ENCODE results near the gene CX3CR1.
"Not testable (repeated sequence)": the region's sequence is repeated elsewhere in the genome, so short reads cannot be mapped to it uniquely, and the experiment has no call there.

The CX3CR1 gene

DNA sequence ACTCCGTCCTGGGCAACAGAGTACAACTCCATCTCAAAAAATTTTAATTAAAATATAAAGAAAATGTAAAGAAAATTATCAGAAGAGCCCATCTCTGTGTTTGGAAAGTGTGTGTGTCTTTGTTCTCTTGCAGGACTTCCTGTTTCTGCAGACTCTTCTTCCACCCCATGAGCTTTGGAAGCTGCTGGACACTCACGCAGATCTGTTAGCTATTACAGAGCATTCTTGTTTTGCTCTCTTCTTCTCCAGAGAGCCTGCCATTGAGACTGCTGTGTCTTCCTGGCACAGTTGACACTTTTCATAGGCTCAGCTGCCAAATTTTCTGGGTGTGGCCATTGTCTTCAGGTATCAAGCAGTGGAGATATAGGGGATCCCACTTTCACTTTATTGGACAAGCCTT lies 43.7 kb upstream of the CX3CR1 start (continued):
- TF ChIP-seq, protein P1, sequence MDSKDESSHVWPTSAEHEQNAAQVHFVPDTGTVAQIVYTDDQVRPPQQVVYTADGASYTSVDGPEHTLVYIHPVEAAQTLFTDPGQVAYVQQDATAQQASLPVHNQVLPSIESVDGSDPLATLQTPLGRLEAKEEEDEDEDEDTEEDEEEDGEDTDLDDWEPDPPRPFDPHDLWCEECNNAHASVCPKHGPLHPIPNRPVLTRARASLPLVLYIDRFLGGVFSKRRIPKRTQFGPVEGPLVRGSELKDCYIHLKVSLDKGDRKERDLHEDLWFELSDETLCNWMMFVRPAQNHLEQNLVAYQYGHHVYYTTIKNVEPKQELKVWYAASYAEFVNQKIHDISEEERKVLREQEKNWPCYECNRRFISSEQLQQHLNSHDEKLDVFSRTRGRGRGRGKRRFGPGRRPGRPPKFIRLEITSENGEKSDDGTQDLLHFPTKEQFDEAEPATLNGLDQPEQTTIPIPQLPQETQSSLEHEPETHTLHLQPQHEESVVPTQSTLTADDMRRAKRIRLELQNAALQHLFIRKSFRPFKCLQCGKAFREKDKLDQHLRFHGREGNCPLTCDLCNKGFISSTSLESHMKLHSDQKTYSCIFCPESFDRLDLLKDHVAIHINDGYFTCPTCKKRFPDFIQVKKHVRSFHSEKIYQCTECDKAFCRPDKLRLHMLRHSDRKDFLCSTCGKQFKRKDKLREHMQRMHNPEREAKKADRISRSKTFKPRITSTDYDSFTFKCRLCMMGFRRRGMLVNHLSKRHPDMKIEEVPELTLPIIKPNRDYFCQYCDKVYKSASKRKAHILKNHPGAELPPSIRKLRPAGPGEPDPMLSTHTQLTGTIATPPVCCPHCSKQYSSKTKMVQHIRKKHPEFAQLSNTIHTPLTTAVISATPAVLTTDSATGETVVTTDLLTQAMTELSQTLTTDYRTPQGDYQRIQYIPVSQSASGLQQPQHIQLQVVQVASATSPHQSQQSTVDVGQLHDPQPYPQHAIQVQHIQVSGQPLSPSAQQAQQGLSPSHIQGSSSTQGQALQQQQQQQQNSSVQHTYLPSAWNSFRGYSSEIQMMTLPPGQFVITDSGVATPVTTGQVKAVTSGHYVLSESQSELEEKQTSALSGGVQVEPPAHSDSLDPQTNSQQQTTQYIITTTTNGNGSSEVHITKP (tag by site-specific recombination; IDR thresholded peaks at IDR 0.05), result no peak
- TF ChIP-seq ZNF561 (tag by site-specific recombination; IDR thresholded peaks at IDR 0.05; ENCODE audit: borderline replicate concordance), result no peak
- TF ChIP-seq KLF8 (tag by site-specific recombination; IDR thresholded peaks at IDR 0.05), result no peak
- no peak for TF ChIP-seq ZNF221 (tag by site-specific recombination; IDR thresholded peaks at IDR 0.05; ENCODE audit: borderline replicate concordance)

DNA sequence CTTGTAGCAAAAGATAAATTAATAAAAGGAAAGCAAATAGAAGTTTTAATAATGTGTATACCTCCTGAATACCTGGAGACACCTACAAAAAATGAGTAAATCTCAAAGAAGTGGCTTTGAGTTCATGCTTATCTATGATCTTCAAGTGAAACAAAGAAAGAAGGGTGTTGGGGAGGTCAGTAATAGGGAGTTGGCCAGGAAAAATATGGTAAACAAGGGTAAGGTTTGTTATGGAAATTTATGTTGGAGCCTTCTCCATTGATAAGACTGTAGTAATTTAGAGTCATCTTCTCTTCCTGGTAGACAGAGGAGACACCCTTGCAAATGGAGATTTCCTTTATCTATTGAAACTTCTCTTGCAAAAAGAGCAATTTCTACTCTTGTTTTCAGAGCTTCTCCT lies 43.1 kb upstream of the CX3CR1 start:
- no peak overlapping the region for H3K27ac ChIP-seq (ENCODE audit: extremely low read depth, low read depth, low read length)
- H3K4me1 ChIP-seq (ENCODE audit: control insufficient read depth, insufficient read depth, low read length), result no peaks in the 10 kb centered on the region
- H3K4me3 ChIP-seq (ENCODE audit: low read depth, low read length), result no peak overlapping the region
- ChIA-PET POLR2A (no interaction called here), CTCF (no interaction called here)
- no peak for TF ChIP-seq ZFP37 (tag by site-specific recombination; IDR thresholded peaks at IDR 0.05)
- no peaks in the 10 kb centered on the region for H3K9me3 ChIP-seq (ENCODE audit: control insufficient read depth, insufficient read depth, low read depth, low read length)
- no peaks in the 10 kb centered on the region for H3K36me3 ChIP-seq (ENCODE audit: control insufficient read depth in 2 of 2, insufficient read depth in 1 of 2, low read length in 2 of 2)

DNA sequence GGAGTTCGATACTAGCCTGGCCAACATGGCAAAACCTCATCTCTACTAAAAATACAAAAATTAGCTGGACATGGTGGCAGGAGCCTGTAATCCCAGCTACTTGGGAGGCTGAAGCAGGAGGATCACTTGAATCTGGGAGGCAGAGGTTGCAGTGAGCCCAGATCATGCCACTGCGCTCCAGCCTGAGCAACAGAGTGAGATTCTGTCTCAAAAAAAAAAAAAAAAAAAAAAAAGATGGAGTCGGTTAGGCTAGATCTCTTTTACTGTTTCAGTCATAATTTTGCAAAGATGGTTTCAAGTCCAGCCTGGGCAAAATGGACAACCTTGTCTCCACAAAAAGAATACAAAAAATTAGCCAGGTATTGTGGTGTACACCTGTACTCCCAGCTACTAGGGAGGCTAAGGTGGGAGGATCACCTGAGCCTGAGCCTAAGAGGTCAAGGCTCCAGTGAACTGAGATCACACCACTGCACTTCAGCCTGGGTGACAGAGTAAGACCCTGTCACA lies 42.4 kb upstream of the CX3CR1 start:
- POLR2A ChIA-PET; H3K36me3 ChIP-seq (ENCODE audit: control insufficient read depth in 2 of 2, insufficient read depth in 1 of 2, low read length in 2 of 2); CTCF ChIA-PET; H3K9me3 ChIP-seq (ENCODE audit: control insufficient read depth, insufficient read depth, low read depth, low read length); H3K4me3 ChIP-seq (ENCODE audit: low read depth, low read length); H3K27ac ChIP-seq (ENCODE audit: extremely low read depth, low read depth, low read length); H3K4me1 ChIP-seq (ENCODE audit: control insufficient read depth, insufficient read depth, low read length): not testable (repeated sequence)

DNA sequence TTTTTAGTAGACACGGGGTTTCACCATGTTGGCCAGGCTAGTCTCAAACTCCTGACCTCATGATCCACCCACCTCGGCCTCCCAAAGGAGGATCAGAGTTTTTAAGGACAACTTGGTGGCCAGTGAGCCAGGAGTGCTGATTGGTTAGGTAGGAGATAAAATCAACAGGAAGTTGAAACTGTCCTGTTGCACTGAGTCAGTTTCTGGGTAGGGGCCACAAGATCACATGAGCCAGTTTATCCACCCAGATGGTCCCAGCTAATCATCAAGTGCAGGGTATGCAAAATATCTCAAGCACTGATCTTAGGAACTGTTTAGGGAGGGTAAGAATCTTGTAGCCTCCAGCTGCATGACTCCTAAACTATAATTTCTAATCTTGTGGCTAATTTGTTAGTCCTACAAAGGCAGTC lies 41.7 kb upstream of the CX3CR1 start:
- POLR2A ChIA-PET; CTCF ChIA-PET; H3K4me1 ChIP-seq (ENCODE audit: control insufficient read depth, insufficient read depth, low read length); H3K27ac ChIP-seq (ENCODE audit: extremely low read depth, low read depth, low read length); H3K36me3 ChIP-seq (ENCODE audit: control insufficient read depth in 2 of 2, insufficient read depth in 1 of 2, low read length in 2 of 2); H3K4me3 ChIP-seq (ENCODE audit: low read depth, low read length); H3K9me3 ChIP-seq (ENCODE audit: control insufficient read depth, insufficient read depth, low read depth, low read length): not testable (repeated sequence)

DNA sequence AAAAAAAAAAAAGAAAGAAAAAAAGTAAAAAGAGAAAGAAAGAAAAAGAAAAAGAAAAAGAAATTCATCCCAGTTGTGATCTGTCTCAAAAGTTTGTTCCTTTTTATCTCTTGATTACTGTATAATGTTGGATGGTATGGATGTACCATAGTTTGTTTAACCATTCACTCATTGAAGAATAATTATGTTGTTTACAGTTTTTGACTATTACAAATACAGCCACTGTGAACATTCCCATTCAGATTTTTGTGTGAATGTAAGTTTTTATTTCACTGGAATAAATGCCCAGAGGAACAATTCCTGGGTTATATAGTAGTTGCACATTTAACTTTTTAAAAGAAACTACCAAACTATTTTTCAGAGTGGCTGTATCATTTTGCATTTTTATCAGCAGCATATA lies 39.4 kb upstream of the CX3CR1 start:
- no peaks in the 10 kb centered on the region for H3K4me1 ChIP-seq (ENCODE audit: control insufficient read depth, insufficient read depth, low read length)
- TF ChIP-seq ZNF600 (tag by site-specific recombination; IDR thresholded peaks at IDR 0.05) (no peak), ZNF555 (tag by site-specific recombination; conservative IDR thresholded peaks at IDR 0.05) (no peak)
- H3K4me3 ChIP-seq (ENCODE audit: low read depth, low read length), result no peak overlapping the region
- H3K36me3 ChIP-seq (ENCODE audit: control insufficient read depth in 2 of 2, insufficient read depth in 1 of 2, low read length in 2 of 2), result no peaks in the 10 kb centered on the region
- CTCF ChIA-PET, result interaction anchor here (1.9 kb wide), 1 partner anchor 27 kb away, joined by 7 read pairs; no protein-coding TSS in a partner anchor
- no peaks in the 10 kb centered on the region for H3K9me3 ChIP-seq (ENCODE audit: control insufficient read depth, insufficient read depth, low read depth, low read length)
- POLR2A ChIA-PET, result no interaction called here
- H3K27ac ChIP-seq (ENCODE audit: extremely low read depth, low read depth, low read length), result no peak overlapping the region

DNA sequence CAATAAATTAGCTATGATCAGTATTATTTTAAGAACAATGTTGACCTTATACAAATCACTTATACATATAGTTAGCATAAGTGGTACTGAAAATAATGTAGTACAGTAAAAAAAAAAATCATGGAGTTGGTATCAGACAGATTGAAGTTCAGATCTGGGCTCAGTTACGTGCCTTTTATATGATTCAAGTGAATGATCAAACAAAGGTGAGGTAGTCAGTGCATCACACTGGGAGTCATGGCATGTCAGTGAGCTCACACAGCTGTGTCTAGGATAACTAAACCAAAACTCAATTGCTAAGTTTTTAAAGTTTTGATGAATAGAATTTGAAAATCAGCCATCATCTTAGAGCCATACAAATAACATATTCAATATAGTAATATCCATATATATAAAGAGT lies 38.5 kb upstream of the CX3CR1 start:
- Histone ChIP-seq H3K36me3 (ENCODE audit: control insufficient read depth in 2 of 2, insufficient read depth in 1 of 2, low read length in 2 of 2) (no peaks in the 10 kb centered on the region), H3K27ac (ENCODE audit: extremely low read depth, low read depth, low read length) (no peak overlapping the region), H3K4me3 (ENCODE audit: low read depth, low read length) (no peak overlapping the region), H3K9me3 (ENCODE audit: control insufficient read depth, insufficient read depth, low read depth, low read length) (no peaks in the 10 kb centered on the region), H3K4me1 (ENCODE audit: control insufficient read depth, insufficient read depth, low read length) (no peaks in the 10 kb centered on the region)
- ChIA-PET POLR2A (no interaction called here), CTCF (interaction anchor here (0.6 to 1.9 kb wide), 3 partner anchors 20 to 28 kb away, joined by 3 to 7 read pairs (median 3); no protein-coding TSS in a partner anchor)
- TF ChIP-seq ZNF76 (tag by site-specific recombination; IDR thresholded peaks at IDR 0.05; ENCODE audit: borderline replicate concordance, low read depth), result no peak
- TF ChIP-seq ZNF140 (tag by site-specific recombination; IDR thresholded peaks at IDR 0.05), result no peak
- TF ChIP-seq, protein P2, sequence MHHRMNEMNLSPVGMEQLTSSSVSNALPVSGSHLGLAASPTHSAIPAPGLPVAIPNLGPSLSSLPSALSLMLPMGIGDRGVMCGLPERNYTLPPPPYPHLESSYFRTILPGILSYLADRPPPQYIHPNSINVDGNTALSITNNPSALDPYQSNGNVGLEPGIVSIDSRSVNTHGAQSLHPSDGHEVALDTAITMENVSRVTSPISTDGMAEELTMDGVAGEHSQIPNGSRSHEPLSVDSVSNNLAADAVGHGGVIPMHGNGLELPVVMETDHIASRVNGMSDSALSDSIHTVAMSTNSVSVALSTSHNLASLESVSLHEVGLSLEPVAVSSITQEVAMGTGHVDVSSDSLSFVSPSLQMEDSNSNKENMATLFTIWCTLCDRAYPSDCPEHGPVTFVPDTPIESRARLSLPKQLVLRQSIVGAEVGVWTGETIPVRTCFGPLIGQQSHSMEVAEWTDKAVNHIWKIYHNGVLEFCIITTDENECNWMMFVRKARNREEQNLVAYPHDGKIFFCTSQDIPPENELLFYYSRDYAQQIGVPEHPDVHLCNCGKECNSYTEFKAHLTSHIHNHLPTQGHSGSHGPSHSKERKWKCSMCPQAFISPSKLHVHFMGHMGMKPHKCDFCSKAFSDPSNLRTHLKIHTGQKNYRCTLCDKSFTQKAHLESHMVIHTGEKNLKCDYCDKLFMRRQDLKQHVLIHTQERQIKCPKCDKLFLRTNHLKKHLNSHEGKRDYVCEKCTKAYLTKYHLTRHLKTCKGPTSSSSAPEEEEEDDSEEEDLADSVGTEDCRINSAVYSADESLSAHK (tag by site-specific recombination; IDR thresholded peaks at IDR 0.05), result no peak
- TF ChIP-seq, protein P3, sequence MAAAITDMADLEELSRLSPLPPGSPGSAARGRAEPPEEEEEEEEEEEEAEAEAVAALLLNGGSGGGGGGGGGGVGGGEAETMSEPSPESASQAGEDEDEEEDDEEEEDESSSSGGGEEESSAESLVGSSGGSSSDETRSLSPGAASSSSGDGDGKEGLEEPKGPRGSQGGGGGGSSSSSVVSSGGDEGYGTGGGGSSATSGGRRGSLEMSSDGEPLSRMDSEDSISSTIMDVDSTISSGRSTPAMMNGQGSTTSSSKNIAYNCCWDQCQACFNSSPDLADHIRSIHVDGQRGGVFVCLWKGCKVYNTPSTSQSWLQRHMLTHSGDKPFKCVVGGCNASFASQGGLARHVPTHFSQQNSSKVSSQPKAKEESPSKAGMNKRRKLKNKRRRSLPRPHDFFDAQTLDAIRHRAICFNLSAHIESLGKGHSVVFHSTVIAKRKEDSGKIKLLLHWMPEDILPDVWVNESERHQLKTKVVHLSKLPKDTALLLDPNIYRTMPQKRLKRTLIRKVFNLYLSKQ (tag by site-specific recombination; IDR thresholded peaks at IDR 0.05; ENCODE audit: borderline replicate concordance), result no peak
- no peak for TF ChIP-seq ZNF629 (tag by site-specific recombination; IDR thresholded peaks at IDR 0.05)
- no peak for TF ChIP-seq GLI2 (tag by site-specific recombination; IDR thresholded peaks at IDR 0.05; ENCODE audit: borderline replicate concordance, low read depth)
- no peak for TF ChIP-seq KLF7 (tag by site-specific recombination; IDR thresholded peaks at IDR 0.05; ENCODE audit: borderline replicate concordance)
- no peak for TF ChIP-seq ZNF335 (tag by site-specific recombination; conservative IDR thresholded peaks at IDR 0.05)
